ENCODE results near the gene RASSF7.

DNA sequence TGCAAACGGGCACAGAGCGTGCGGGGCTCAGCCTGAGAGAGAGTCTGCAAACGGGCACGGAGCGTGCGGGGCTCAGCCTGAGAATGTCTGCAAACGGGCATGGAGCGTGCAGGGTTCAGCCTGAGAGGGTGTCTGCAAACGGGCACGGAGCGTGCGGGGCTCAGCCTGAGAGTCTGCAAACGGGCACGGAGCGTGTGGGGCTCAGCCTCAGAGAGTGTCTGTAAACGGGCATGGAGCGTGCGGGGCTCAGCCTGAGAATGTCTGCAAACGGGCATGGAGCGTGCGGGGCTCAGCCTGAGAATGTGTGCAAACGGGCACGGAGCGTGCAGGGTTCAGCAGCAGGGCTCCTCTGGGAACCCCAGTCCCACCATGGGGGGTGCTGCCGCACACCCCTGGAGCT lies 29.0 kb downstream of the RASSF7 start:
- TF ChIP-seq, protein P1, sequence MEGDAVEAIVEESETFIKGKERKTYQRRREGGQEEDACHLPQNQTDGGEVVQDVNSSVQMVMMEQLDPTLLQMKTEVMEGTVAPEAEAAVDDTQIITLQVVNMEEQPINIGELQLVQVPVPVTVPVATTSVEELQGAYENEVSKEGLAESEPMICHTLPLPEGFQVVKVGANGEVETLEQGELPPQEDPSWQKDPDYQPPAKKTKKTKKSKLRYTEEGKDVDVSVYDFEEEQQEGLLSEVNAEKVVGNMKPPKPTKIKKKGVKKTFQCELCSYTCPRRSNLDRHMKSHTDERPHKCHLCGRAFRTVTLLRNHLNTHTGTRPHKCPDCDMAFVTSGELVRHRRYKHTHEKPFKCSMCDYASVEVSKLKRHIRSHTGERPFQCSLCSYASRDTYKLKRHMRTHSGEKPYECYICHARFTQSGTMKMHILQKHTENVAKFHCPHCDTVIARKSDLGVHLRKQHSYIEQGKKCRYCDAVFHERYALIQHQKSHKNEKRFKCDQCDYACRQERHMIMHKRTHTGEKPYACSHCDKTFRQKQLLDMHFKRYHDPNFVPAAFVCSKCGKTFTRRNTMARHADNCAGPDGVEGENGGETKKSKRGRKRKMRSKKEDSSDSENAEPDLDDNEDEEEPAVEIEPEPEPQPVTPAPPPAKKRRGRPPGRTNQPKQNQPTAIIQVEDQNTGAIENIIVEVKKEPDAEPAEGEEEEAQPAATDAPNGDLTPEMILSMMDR (IDR thresholded peaks at IDR 0.05; ENCODE audit: extremely low read depth in 1 of 2, insufficient read depth in 1 of 2, low read depth in 1 of 2, low read length in 2 of 2): no peak
- no peak for TF ChIP-seq MYC (IDR thresholded peaks at IDR 0.05; ENCODE audit: low read depth, low read length)
- TF ChIP-seq POLR2AphosphoS5 (IDR thresholded peaks at IDR 0.05; ENCODE audit: insufficient read depth, low read depth, low read length): no peak
- TF ChIP-seq EZH2 (IDR thresholded peaks at IDR 0.05; ENCODE audit: borderline replicate concordance, low read depth, low read length, severe bottlenecking): no peak
- TF ChIP-seq POLR2A (IDR thresholded peaks at IDR 0.05; ENCODE audit: low read depth, low read length): no peak
- no peak for TF ChIP-seq JUN (IDR thresholded peaks at IDR 0.05; ENCODE audit: borderline replicate concordance, insufficient read depth, insufficient read length, low read depth)
- no peak for TF ChIP-seq GATA2 (IDR thresholded peaks at IDR 0.05; ENCODE audit: insufficient read depth, insufficient read length, low read depth, low read length)
- no peak for TF ChIP-seq FOS (IDR thresholded peaks at IDR 0.05; ENCODE audit: borderline replicate concordance, insufficient read depth, low read length)
- TF ChIP-seq, protein P2, sequence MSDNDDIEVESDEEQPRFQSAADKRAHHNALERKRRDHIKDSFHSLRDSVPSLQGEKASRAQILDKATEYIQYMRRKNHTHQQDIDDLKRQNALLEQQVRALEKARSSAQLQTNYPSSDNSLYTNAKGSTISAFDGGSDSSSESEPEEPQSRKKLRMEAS (IDR thresholded peaks at IDR 0.05; ENCODE audit: insufficient read depth, insufficient read length): no peak
